Coronary artery (tissue), 2 donors: ENCODE data around the gene C1QTNF1.

Source experiments
- DNase-seq: peaks from one replicate; pipeline ENCODE4 v3.0.0-alpha.2; 2017; ENCODE audit warnings: low spot score
- H3K27ac ChIP-seq, 2 donors: fragments of 200-600 bp; sonication (generic); one replicate each; pipeline ENCODE4 v1.5.1; 2016 to 2019
- H3K4me3 ChIP-seq: fragments of 200-600 bp; sonication (generic); 2 replicates; pipeline ENCODE4 v1.5.1; 2016; ENCODE audit warnings: mild to moderate bottlenecking, moderate library complexity
- CTCF ChIP-seq: fragments of 200-600 bp; sonication (generic); IDR thresholded peaks from one replicate; pipeline ENCODE4 v1.5.1; 2019; ENCODE audit warnings: antibody characterized with exemption

C1QTNF1 gene

DNA sequence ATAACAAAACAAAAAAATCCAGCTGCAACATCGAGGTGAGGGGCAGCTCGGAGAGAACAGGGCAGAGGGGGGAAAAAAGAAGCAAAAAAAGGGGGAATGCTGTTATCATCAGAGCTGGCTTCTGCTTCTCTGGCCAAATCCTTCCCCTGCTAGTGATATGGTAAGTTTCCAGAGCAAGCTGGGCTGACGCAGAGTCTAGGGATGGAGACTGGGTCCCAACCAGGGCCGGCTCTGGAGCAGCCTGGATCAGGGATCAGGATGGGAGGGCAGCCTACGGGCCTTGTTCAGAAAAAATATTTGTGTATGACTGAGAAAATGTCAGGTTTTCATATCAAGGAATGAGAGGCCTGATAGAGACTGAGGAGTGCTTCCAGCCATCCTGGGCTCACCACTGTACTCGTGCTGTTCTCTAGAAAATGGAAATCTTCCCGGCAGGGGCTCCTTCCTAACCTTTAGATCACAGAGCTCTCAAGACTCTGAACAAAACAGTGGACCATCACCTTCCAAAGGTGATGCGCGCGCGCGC, 726 bp upstream of the C1QTNF1 start:
- H3K4me3 ChIP-seq = peak overlapping the region; percentile 95
- peak overlapping the region; percentile 88 to 97 for H3K27ac ChIP-seq
- no peak for TF ChIP-seq CTCF
- DNase-seq = no peak

DNA sequence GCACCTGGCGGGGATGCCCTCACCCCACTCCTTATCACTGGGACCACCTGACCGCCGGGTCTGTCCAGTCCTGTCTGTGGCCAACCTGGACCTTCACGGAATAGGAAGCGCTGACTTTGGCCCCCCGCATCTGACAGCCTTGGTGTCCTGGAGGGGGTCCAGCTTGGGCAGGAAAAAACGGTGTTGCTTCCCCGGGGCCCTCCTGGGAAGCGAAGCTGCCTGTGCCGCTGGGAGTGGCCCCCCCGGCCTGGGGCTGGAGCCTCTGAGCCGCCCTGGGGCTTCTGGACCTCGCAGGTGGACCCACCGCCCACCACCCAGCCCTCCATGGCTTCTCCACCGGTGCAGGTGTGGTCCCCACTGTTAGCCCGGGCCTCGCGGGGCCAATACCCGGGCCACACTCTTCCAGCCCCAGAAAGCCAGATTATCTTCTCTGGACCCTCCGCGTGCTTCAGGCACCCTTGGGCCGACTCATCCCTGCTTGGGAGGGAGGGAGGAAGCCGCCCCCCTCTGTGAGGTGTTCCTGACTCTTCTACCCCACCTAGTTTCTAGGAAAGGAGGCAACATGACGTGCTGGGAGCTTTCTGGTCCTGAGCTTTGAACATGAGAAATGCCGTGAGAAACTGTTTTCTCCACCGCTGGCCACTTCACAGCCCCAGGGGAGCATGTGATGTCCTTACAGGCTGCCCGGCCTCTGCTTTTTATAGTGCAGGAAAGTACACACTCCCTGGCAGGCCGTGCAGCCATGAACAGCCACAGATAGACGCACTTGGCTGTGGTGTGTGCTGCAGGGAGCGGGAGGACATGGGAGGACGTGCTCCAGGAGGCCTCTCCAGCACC, 1.1 kb downstream of the C1QTNF1 start:
- no peak for TF ChIP-seq CTCF
- Histone ChIP-seq H3K27ac (peak overlapping the region; percentile 88 to 97), H3K4me3 (peak overlapping the region; percentile 95)
- DNase-seq = peak; percentile 89

GRCh38 chr17:79026376-79027273, 2.7 kb downstream of the C1QTNF1 start:
- DNase-seq = peak; percentile 75
- no peak for TF ChIP-seq CTCF
- peak overlapping the region; percentile 95 for H3K4me3 ChIP-seq
- H3K27ac ChIP-seq = peak overlapping the region; percentile 88 to 93

- Histone ChIP-seq H3K4me3 (peak overlapping the region; percentile 95), H3K27ac (peak overlapping the region; percentile 88 to 93)
- TF ChIP-seq CTCF = no peak
- DNase-seq = peak; percentile 71
Observed at GRCh38 chr17:79027274-79027924, 3.4 kb downstream of the C1QTNF1 start.

DNA sequence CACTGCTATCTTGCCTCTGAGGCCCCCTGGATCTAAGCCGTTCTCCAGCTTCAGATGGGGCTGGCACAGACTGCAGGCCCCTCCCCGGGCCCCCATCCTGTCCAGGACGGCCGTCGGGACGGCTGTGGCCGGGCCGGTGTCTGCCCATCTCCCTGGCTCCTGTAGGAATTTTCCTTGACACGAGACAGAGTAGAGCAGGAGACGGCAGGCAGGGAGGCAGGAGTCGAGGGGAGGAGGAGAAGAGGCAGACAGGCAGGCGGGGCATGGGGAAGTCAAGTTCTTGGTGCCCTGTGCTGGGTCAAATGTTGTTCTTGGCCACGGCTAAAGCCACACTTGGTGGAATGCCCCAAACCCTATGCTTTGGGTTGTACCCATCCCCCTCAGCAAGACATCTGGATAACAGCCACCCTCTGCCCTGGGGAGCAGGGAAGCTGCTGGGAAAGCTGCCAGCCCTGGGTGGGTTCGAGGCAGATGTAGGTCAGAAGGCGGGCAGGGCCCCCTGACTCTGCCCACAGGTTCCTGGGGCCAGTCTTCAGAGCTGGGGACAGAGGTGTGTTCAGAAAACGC, 4.0 kb downstream of the C1QTNF1 start:
- peak; percentile 91 for DNase-seq
- TF ChIP-seq CTCF = no peak
- H3K27ac ChIP-seq = peak overlapping the region; percentile 88 to 93
- peak overlapping the region; percentile 95 for H3K4me3 ChIP-seq

DNA sequence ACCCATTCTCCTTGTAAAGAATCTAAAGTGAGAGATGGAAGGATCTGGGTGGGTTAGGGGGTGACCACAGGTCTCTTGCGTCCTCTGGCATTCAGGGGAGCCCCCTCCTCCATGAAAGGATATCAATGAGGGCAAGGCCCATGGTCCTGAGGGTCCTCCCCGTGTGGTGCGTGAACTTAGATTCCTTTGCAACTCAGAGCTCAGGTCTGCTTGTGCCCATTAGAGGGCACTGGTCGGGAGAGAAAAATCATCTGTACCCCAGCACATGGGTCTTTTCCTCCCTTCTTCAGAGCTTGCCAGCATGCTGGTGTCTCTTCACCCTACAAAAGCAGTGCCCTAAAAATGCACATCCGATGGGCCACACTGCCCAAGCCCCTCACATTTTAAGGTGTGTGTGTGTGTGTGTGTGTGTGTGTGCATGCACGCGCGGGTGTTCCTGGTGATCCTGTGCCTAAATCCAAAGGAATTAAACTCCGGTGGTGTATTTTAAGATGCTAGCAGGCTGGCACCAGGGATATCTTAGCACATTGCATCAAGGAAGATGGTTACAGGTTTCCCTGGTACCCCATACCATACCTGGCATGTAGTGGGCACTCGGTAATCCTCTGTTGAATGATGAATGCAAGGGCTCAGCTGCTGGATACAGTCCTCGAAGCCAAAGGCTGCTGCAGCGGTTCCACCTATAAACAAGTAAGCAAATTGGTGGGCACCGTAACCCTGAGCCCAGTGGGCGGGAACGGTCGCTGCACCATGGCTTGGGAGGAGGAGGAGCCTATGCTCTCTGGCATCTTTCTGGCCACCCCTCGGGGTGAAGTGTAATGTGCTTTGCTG, 4.7 kb downstream of the C1QTNF1 start:
- DNase-seq = no peak
- Histone ChIP-seq H3K4me3 (peak overlapping the region; percentile 95), H3K27ac (peak overlapping the region; percentile 88 to 93)
- TF ChIP-seq CTCF = no peak
